Esophagus squamous epithelium (tissue), 4 donors: ENCODE results near the gene POLN.

Experiments
- POLR2A ChIP-seq, 4 donors: fragments of 450-650 bp; IDR thresholded peaks; one replicate each; pipeline ENCODE4 v1.6.1; 2017; ENCODE audit warnings: antibody characterized with exemption in 4 of 4, mild to moderate bottlenecking in 4 of 4, moderate library complexity in 3 of 4
- TF ChIP-seq, protein P1 (sequence below), 6 experiments: fragments of 450-650 bp in 4 of 6; fragments of 200-600 bp in 2 of 6; sonication (generic) in 2 of 6; IDR thresholded peaks; one replicate each; pipeline ENCODE4 v1.5.1; 2016 to 2019; ENCODE audit warnings: antibody characterized with exemption in 6 of 6, mild to moderate bottlenecking in 4 of 6, moderate library complexity in 4 of 6

DNA sequence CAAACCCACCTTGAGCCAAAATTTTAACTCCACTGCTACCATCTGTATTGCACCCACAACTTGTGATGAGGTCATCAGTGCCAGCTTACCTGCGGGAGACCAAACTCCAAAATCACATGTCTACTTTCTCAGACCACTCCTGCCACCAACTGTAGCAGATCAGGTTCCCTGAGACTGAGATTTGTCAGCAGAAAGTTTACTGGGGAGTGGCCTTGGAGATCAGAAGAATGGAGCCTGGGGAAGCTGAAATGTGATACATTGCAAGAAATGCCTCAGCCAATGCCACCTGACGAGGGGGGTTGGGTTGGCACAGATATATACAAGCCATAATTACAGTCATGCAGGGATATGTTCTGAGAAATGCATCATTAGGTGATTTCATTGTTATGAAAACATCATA, 19.1 kb downstream of the POLN start:
- TF ChIP-seq, protein P1, sequence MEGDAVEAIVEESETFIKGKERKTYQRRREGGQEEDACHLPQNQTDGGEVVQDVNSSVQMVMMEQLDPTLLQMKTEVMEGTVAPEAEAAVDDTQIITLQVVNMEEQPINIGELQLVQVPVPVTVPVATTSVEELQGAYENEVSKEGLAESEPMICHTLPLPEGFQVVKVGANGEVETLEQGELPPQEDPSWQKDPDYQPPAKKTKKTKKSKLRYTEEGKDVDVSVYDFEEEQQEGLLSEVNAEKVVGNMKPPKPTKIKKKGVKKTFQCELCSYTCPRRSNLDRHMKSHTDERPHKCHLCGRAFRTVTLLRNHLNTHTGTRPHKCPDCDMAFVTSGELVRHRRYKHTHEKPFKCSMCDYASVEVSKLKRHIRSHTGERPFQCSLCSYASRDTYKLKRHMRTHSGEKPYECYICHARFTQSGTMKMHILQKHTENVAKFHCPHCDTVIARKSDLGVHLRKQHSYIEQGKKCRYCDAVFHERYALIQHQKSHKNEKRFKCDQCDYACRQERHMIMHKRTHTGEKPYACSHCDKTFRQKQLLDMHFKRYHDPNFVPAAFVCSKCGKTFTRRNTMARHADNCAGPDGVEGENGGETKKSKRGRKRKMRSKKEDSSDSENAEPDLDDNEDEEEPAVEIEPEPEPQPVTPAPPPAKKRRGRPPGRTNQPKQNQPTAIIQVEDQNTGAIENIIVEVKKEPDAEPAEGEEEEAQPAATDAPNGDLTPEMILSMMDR (IDR thresholded peaks at IDR 0.05), result no peak
- TF ChIP-seq POLR2A (IDR thresholded peaks at IDR 0.05), result no peak
